Endothelial cell of umbilical vein (primary cell): ENCODE measurements around the gene LGALS12. TPM values are rescaled to one million over a fixed set of nuclear protein-coding genes. Genes with fewer than 3 reads are reported as not detected.

ENCODE experiments used
- BruUV-seq: library from RNA; stranded (reverse); fragments of 400-500 nt; replicated peaks from 2 replicates; lab custom pipeline; 2021; lab: Mats Ljungman, UMichigan
- CTCF ChIA-PET: fragments of 300-600, 350-600 bp; sonication (Branson Sonifier 250); formaldehyde crosslinking; loops from one replicate; lab custom pipeline; 2021; ENCODE audit warnings: antibody characterized with exemption, inconsistent platforms; lab: Charles Lee
- POLR2A ChIA-PET: fragments of 300-600, 350-600 bp; sonication (Branson Sonifier 250); formaldehyde crosslinking; loops from one replicate; lab custom pipeline; 2021; ENCODE audit warnings: antibody characterized with exemption, inconsistent platforms; lab: Charles Lee
- DNase-seq: peaks from one replicate; pipeline ENCODE4 v3.0.0-alpha.2; 2011; ENCODE audit warnings: low read depth, low spot score
- FAIRE-seq: peaks from 2 replicates; lab custom pipeline; 2011; peaks lifted over from hg19 to GRCh38; lab: Jason Lieb, UNC
- H2AFZ ChIP-seq: 2 replicates; pipeline ENCODE4 v1.6.0; 2012; ENCODE audit warnings: low read depth, low read length, control low read depth, inconsistent platforms
- H3K27ac ChIP-seq: 2 replicates; pipeline ENCODE4 v1.5.1; 2011; ENCODE audit warnings: low read depth, mild to moderate bottlenecking, control low read depth, low read length, moderate library complexity; ENCODE audit not compliant: insufficient read depth
- H3K27me3 ChIP-seq, 2 experiments: 2 replicates each; pipeline versions ENCODE4 v1.6.0 to v1.6.1; 2011; ENCODE audit warnings: low read length in 2 of 2, mixed read lengths in 1 of 2; ENCODE audit not compliant: control insufficient read depth in 2 of 2, insufficient read depth in 2 of 2
- H3K36me3 ChIP-seq, 2 experiments: 2 replicates in 1 of 2; 3 replicates in 1 of 2; pipeline ENCODE4 v1.5.1; 2011; ENCODE audit warnings: low read length in 2 of 2, mild to moderate bottlenecking in 1 of 2, moderate library complexity in 1 of 2; ENCODE audit not compliant: control insufficient read depth in 2 of 2, insufficient read depth in 2 of 2; ENCODE audit errors: extremely low read depth in 1 of 2
- H3K4me1 ChIP-seq: 3 replicates; pipeline ENCODE4 v1.5.1; 2011; ENCODE audit warnings: mild to moderate bottlenecking, low read length; ENCODE audit not compliant: control insufficient read depth, insufficient read depth; ENCODE audit errors: extremely low read depth
- H3K4me2 ChIP-seq: 2 replicates; pipeline ENCODE4 v1.6.1; 2011; ENCODE audit warnings: low read length, control low read depth, mixed read lengths; ENCODE audit not compliant: insufficient read depth
- H3K4me3 ChIP-seq, 3 experiments: fragments of 200-600 bp in 1 of 3; sonication (generic), shearing (Covaris generic) in 1 of 3; replicated peaks in 1 of 3; 2 replicates each; pipeline ENCODE4 v1.5.1; 2011 to 2016; ENCODE audit warnings: control low read depth in 3 of 3, low read length in 3 of 3, mild to moderate bottlenecking in 2 of 3, inconsistent platforms in 1 of 3, low read depth in 1 of 3, moderate library complexity in 1 of 3; ENCODE audit not compliant: insufficient read depth in 1 of 3
- H3K79me2 ChIP-seq: 2 replicates; pipeline ENCODE4 v1.6.0; 2012; ENCODE audit warnings: low read length, inconsistent platforms; ENCODE audit not compliant: control insufficient read depth, insufficient read depth
- H3K9ac ChIP-seq: replicated peaks from 2 replicates; pipeline ENCODE3; 2011; ENCODE audit warnings: low read length, control low read depth; ENCODE audit not compliant: insufficient read depth; ENCODE audit errors: extremely low read depth
- H3K9me1 ChIP-seq: replicated peaks from 3 replicates; pipeline ENCODE4 v1.6.0; 2011; ENCODE audit warnings: mild to moderate bottlenecking, low read length; ENCODE audit not compliant: control insufficient read depth, insufficient read depth; ENCODE audit errors: extremely low read depth
- H3K9me3 ChIP-seq: replicated peaks from 2 replicates; pipeline ENCODE4 v1.5.1; 2012; ENCODE audit warnings: low read length, inconsistent platforms; ENCODE audit not compliant: control insufficient read depth, insufficient read depth
- H4K20me1 ChIP-seq: replicated peaks from 2 replicates; pipeline ENCODE3; 2011; ENCODE audit warnings: mild to moderate bottlenecking, low read length; ENCODE audit not compliant: control insufficient read depth, insufficient read depth; ENCODE audit errors: extremely low read depth
- CTCF ChIP-seq, 2 donors: IDR thresholded peaks; 1 replicate in 1 of 2; 2 replicates in 1 of 2; pipeline ENCODE4 v1.5.1; 2011; ENCODE audit warnings: low read length in 2 of 2, mild to moderate bottlenecking in 2 of 2, moderate library complexity in 2 of 2, control low read depth in 1 of 2, inconsistent platforms in 1 of 2, low read depth in 1 of 2; ENCODE audit not compliant: insufficient read depth in 1 of 2; ENCODE audit errors: extremely low read depth in 1 of 2
- EZH2 ChIP-seq: IDR thresholded peaks from 2 replicates; pipeline ENCODE4 v1.6.1; 2012; ENCODE audit warnings: borderline replicate concordance, low read depth, mild to moderate bottlenecking, moderate library complexity, low read length, inconsistent platforms; ENCODE audit not compliant: severe bottlenecking
- FOS ChIP-seq: IDR thresholded peaks from 2 replicates; pipeline ENCODE4 v1.6.1; 2011; ENCODE audit warnings: mild to moderate bottlenecking, low read length, moderate library complexity, borderline replicate concordance; ENCODE audit not compliant: insufficient read depth
- GATA2 ChIP-seq: IDR thresholded peaks from 2 replicates; pipeline ENCODE4 v1.7.0; 2011; ENCODE audit warnings: low read depth, mild to moderate bottlenecking, moderate library complexity, mixed read lengths, low read length; ENCODE audit not compliant: insufficient read length, insufficient read depth
- JUN ChIP-seq: IDR thresholded peaks from 2 replicates; pipeline ENCODE4 v1.6.1; 2011; ENCODE audit warnings: borderline replicate concordance, low read depth; ENCODE audit not compliant: insufficient read length, insufficient read depth
- MAX ChIP-seq: IDR thresholded peaks from 2 replicates; pipeline ENCODE4 v1.6.1; 2011; ENCODE audit not compliant: insufficient read depth, insufficient read length
- MYC ChIP-seq: IDR thresholded peaks from one replicate; pipeline ENCODE4 v1.6.1; 2011; ENCODE audit warnings: mild to moderate bottlenecking, low read depth, low read length
- POLR2A ChIP-seq: IDR thresholded peaks from 2 replicates; pipeline ENCODE4 v1.6.1; 2012; ENCODE audit warnings: low read depth, mild to moderate bottlenecking, control low read depth, low read length
- POLR2AphosphoS5 ChIP-seq: IDR thresholded peaks from 2 replicates; pipeline ENCODE4 v1.6.1; 2012; ENCODE audit warnings: low read depth, mild to moderate bottlenecking, control low read depth, low read length, moderate library complexity; ENCODE audit not compliant: insufficient read depth
- dilution Hi-C: fragments of 300-500 bp; cut with MboI; formaldehyde crosslinking; loops from one replicate; pipeline ENCODE4 v1.15.0; 2019; ENCODE audit warnings: low sequenced_read_pairs; ENCODE audit not compliant: extremely low pct_ligation_motif_present
- intact Hi-C: fragments of 100-400 bp; cut with micrococcal nuclease; formaldehyde crosslinking; loops from one replicate; pipeline ENCODE4 v1.10.0; 2022
- polyA plus RNA-seq, 4 experiments: library from polyadenylated mRNA; depleted of rRNA in 3 of 4; stranded (reverse) in 3 of 4; unstranded in 1 of 4; fragments of >200 nt; gene quantifications; 2 replicates each; pipeline versions ENCODE4 v1.2.1 to v1.2.3, GENCODE V29; 2011 to 2012; ENCODE audit warnings: missing spikeins in 1 of 4
- total RNA-seq: library from RNA; stranded (reverse); gene quantifications from 2 replicates; pipeline ENCODE4 v1.2.3, GENCODE V29; 2021

Gene LGALS12
- total and polyA plus RNA-seq, 2 donors (not counting 3 experiments of a cell fraction or from before 2014, with no cell fraction given) = not detected

- no peak overlapping the region for H3K4me3 ChIP-seq
- H3K4me2 ChIP-seq = no peak overlapping the region
- dilution Hi-C loops = no loop called here
- H3K79me2 ChIP-seq = no peaks in the 10 kb centered on the region
- H3K36me3 ChIP-seq = no peaks in the 10 kb centered on the region
- no peaks in the 10 kb centered on the region for H3K9me1 ChIP-seq
- CTCF ChIA-PET = interaction anchor here (1.0 kb wide), 1 partner anchor 71 kb away, joined by 5 read pairs; no protein-coding TSS in a partner anchor
- H2AFZ ChIP-seq = no peak overlapping the region
- H3K9ac ChIP-seq = no peak overlapping the region
- no TSS peak for BruUV-seq
- DNase-seq (no peak), FAIRE-seq (no peak)
- peaks cover 0 to 11% of the 10 kb centered on the region in 2 experiments for H3K27me3 ChIP-seq
- peaks cover 3% of the 10 kb centered on the region for H3K4me1 ChIP-seq
- POLR2A ChIA-PET = no interaction called here
- TF ChIP-seq MAX (no peak), JUN (no peak), MYC (no peak), POLR2A (no peak), CTCF (IDR thresholded peaks at IDR 0.05; ENCODE audit: extremely low read depth in 1 of 2, insufficient read depth in 1 of 2, low read depth in 1 of 2, low read length in 2 of 2) (no peak), EZH2 (no peak), FOS (no peak), GATA2 (no peak), POLR2AphosphoS5 (no peak)
- H3K27ac ChIP-seq = no peak overlapping the region
- no peaks in the 10 kb centered on the region for H3K9me3 ChIP-seq
- no peaks in the 10 kb centered on the region for H4K20me1 ChIP-seq
- intact Hi-C loops = no loop called here
These were observed 58.3 kb downstream of the LGALS12 start for GRCh38 chr11:63564056-63564774.
